ENCODE measurements around the gene SLC5A3. TPM values are rescaled to one million over a fixed set of nuclear protein-coding genes. Genes with fewer than 3 reads are reported as not detected.

The SLC5A3 gene
- total RNA-seq, 1 donor from 2014 or later = 24.1 TPM

DNA sequence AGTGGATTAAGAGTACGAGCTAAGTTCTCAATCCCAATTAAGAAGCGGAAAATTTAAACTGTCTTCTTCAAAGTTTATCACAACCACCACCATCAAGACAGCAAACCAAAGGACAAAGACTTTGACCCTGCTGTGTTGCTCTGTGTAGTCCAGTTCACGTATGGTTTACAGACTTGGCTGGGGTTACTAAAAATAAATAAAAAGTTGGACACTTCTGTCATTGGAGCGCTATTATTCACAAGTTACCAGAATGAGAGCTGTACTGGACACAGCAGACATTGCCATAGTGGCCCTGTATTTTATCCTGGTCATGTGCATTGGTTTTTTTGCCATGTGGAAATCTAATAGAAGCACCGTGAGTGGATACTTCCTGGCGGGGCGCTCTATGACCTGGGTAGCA, 21.6 kb downstream of the SLC5A3 start:
- Histone ChIP-seq H3K9me3 (no peaks in the 10 kb centered on the region), H3K4me3 (no peak overlapping the region), H3K4me1 (no peaks in the 10 kb centered on the region), H3K36me3 (peaks cover 13% of the 10 kb centered on the region), H3K27me3 (no peaks in the 10 kb centered on the region), H3K27ac (no peak overlapping the region)
- TF ChIP-seq CTCF (IDR thresholded peaks at IDR 0.05) = no peak
- intact Hi-C loops (cut with DNase I) = no loop called here
- no peak for ATAC-seq
- DNase-seq = no peak

- intact Hi-C loops (cut with DNase I) = no loop called here
- no peak overlapping the region for H3K4me3 ChIP-seq
- DNase-seq (no peak), ATAC-seq (no peak)
- H3K4me1 ChIP-seq = peaks cover 4% of the 10 kb centered on the region
- TF ChIP-seq CTCF (IDR thresholded peaks at IDR 0.05) = no peak
- H3K27me3 ChIP-seq = no peaks in the 10 kb centered on the region
- H3K36me3 ChIP-seq = peaks cover 13% of the 10 kb centered on the region
- no peaks in the 10 kb centered on the region for H3K9me3 ChIP-seq
- no peak overlapping the region for H3K27ac ChIP-seq
Measured at GRCh38 chr21:34097442-34097841, 24.1 kb downstream of the SLC5A3 start.

GRCh38 chr21:34100337-34100736, 27.0 kb downstream of the SLC5A3 start:
- no peaks in the 10 kb centered on the region for H3K9me3 ChIP-seq
- no peak for TF ChIP-seq CTCF (IDR thresholded peaks at IDR 0.05)
- H3K36me3 ChIP-seq = peaks cover 7% of the 10 kb centered on the region
- H3K27me3 ChIP-seq = no peaks in the 10 kb centered on the region
- H3K27ac ChIP-seq = no peak overlapping the region
- H3K4me1 ChIP-seq = peaks cover 6% of the 10 kb centered on the region
- H3K4me3 ChIP-seq = no peak overlapping the region
- ATAC-seq = no peak
- no peak for DNase-seq
- intact Hi-C loops (cut with DNase I) = no loop called here

- no peak for ATAC-seq
- peaks cover 6% of the 10 kb centered on the region for H3K4me1 ChIP-seq
- no peak for TF ChIP-seq CTCF (IDR thresholded peaks at IDR 0.05)
- peaks cover 4% of the 10 kb centered on the region for H3K36me3 ChIP-seq
- H3K27me3 ChIP-seq = no peaks in the 10 kb centered on the region
- no peak for DNase-seq
- H3K27ac ChIP-seq = no peak overlapping the region
- H3K9me3 ChIP-seq = no peaks in the 10 kb centered on the region
- intact Hi-C loops (cut with DNase I) = no loop called here
- H3K4me3 ChIP-seq = no peak overlapping the region
Measured at GRCh38 chr21:34100790-34101189, 27.4 kb downstream of the SLC5A3 start.

DNA sequence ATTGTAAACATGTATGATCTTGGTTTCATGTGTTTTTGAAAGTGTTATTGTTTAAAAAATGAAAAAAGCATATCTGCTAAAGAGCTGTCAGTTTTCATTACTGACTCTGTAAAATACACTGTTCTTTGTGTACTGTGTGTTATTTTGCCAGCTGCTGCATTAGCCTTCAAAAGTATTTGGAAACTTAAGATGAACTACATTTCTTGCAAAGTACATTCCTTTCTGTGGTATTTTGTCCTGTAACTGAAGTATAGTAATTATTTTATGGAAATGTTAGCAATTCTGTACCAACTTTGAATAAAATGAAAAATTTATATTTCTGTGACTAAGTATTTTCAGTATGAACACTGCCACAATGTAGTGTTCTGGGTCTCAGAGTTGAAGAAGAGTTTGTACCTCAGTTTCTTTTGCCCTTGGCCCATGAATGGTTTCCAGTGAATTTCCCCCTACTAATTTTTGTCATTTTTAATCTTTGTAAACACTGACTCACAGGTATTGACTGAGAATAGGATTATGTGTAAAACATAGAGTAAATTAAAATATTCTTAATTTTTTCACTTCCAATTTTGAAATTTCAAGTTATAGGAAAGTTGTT, 32.7 kb downstream of the SLC5A3 start:
- peaks cover 6% of the 10 kb centered on the region for H3K4me1 ChIP-seq
- ATAC-seq (no peak), DNase-seq (no peak)
- no peaks in the 10 kb centered on the region for H3K27me3 ChIP-seq
- H3K4me3 ChIP-seq = no peak overlapping the region
- H3K27ac ChIP-seq = no peak overlapping the region
- intact Hi-C loops (cut with DNase I) = no loop called here
- no peaks in the 10 kb centered on the region for H3K36me3 ChIP-seq
- TF ChIP-seq CTCF (IDR thresholded peaks at IDR 0.05) = no peak
- no peaks in the 10 kb centered on the region for H3K9me3 ChIP-seq

- intact Hi-C loops (cut with DNase I) = no loop called here
- no peak for ATAC-seq
- H3K4me1 ChIP-seq = peaks cover under 1% of the 10 kb centered on the region
Measured at GRCh38 chr21:34107606-34108005, 34.2 kb downstream of the SLC5A3 start.

More at GRCh38 chr21:34107606-34108005, 34.2 kb downstream of the SLC5A3 start:
- no peaks in the 10 kb centered on the region for H3K9me3 ChIP-seq
- DNase-seq = no peak
- no peak for TF ChIP-seq CTCF (IDR thresholded peaks at IDR 0.05)
- no peaks in the 10 kb centered on the region for H3K27me3 ChIP-seq
- H3K4me3 ChIP-seq = no peak overlapping the region
- no peak overlapping the region for H3K27ac ChIP-seq
- H3K36me3 ChIP-seq = no peaks in the 10 kb centered on the region
